Stimulated activated CD8-positive, alpha-beta memory T cell treated with anti-CD3 and anti-CD28 coated beads, Interleukin-15, amount 100 ng/mL, for 1 hour (primary cell): ENCODE results near the gene CTPS1.

Source experiments
- DNase-seq: peaks from one replicate; pipeline ENCODE4 v3.0.0-alpha.2; 2020; ENCODE audit warnings: low read depth

CTPS1 gene

DNA sequence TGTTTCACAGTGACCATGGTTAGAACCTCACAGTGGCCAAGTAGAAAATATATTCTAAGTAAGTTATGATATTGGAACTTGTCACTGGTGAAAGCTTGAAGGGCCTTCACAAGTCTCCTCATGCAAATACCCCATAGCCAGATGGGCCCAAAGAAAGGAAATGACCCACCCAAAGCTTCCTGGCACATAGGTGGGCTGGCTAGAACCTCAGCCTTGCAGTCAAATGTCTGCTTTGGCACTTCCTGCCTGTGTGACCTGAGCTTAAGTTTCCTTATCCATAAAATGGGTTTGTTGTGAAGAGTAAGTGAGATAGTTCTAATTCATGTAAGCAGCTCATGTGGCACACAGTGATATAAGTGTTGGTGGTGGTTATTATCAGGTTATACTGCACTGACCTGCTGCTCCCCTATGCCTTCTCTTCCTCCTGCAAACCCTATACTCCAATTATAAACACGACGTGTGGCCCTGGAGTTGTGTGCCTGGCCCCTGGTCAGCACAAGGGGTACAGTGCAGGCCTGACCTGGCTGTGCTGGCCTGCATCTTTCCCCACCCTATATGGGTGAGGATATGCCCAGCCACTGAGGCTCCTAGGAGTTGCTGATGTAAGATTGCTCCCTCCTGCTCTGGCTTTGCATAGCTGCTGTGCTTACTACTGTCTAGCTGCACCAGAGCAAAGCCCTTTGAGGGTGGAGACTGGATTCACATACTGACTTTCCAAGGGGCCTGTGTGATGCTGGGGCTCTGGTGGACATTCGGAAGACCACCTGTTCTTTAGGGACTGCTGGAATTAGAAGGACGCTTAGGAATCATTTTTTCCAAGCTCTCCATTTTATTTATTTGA is 46.7 kb downstream of the CTPS1 start:
- DNase-seq = no peak

DNA sequence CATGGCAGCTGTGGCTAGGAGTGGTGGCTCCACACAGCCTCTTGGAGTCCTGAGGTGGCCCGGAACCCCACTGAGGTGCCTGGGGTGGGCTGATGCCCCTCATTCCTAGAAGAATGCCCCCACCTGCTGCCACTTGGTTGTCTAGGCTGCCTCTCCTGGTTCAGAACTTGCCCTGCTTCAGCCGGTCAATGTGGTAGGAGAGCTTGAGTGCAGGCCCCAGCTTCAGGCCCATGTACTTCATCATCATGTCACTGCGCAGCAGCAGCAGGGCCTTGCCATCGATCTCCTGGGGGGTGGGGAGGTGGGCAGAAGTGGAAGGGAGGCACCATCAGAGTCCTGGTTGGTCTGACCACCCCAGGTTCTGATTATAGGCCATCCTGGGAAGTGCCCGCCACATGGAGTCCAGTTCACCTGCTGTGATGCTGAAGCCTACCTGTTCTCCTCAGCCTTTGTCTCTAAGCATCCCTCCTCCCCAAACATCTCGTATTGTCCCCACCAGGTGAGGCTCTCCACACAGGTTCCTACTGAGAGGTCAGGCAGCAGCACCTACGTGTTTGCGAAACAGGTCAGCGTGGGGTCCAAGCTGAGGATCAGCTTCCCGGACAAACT is 48.6 kb downstream of the CTPS1 start:
- DNase-seq = no peak

DNA sequence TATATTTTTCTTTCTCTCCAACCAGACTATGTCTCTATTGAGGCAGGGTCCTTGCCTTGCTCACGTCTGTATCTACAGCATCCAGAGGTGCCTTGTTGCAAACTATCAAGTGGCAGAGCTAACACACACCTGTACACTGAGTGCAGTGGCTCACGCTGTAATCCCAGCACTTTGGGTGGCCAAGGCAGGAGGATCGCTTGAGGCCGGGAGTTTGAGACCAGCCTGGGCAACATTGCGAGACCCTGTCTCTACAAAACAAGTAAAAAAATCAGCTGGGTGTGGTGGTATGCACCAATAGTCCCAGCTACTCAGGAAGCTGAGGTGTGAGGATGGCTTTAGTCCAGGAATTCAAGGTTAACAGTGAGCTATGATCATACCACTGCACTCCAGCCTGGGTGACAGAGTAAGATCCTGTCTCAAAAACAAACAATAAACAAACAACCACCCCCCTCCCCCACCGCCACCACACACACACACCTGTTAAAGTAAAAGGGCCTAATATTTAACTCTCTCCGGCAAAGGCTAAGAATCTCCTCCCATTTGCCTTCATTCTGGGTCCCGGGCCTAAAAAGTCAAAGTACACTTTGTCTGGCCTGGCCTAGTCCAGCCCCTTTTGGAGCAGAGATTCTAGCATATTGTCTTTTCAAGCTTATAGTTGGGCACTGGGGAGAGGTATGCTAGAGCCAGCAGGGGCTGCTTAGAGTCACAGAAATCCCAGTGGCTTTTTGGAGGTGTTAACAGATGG is 51.5 kb downstream of the CTPS1 start:
- DNase-seq = no peak

DNA sequence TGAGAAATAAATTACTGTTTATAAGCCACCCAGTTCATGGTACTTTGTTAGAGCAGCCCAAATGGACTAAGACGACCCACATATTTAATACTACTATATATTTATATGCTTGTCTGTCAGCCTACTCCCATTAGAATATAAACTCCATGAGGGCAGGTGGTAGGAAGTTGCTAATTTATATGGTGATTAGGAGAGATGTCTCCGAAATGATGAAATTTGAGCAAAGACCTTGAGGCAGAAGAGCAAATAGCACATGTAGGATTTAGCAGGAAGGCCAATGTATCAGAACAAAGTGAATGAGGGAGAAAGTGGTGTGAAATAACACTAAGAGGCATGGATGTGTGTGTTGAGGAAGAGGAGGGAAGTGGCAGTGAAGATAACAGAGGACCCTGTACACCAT is 52.7 kb downstream of the CTPS1 start:
- DNase-seq = no peak

DNA sequence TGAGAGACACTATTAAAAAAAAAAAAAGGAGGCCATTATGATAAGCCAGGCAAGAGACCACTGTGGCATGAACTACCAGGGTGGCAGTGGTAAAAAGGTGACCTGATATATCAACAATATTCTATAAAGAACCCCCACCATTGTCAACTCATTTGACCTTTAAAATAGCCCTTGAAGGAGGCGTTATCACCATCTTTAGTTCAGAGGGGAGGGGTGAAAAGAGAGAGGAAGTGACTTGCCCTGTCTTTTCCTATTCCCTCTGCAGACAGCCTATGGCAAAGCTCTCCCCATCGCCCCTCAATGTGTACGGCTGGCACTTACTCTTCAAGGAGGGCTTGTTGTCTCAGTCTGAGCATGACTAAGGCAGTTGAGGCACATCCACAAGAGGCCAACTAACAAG is 53.8 kb downstream of the CTPS1 start:
- DNase-seq = no peak

DNA sequence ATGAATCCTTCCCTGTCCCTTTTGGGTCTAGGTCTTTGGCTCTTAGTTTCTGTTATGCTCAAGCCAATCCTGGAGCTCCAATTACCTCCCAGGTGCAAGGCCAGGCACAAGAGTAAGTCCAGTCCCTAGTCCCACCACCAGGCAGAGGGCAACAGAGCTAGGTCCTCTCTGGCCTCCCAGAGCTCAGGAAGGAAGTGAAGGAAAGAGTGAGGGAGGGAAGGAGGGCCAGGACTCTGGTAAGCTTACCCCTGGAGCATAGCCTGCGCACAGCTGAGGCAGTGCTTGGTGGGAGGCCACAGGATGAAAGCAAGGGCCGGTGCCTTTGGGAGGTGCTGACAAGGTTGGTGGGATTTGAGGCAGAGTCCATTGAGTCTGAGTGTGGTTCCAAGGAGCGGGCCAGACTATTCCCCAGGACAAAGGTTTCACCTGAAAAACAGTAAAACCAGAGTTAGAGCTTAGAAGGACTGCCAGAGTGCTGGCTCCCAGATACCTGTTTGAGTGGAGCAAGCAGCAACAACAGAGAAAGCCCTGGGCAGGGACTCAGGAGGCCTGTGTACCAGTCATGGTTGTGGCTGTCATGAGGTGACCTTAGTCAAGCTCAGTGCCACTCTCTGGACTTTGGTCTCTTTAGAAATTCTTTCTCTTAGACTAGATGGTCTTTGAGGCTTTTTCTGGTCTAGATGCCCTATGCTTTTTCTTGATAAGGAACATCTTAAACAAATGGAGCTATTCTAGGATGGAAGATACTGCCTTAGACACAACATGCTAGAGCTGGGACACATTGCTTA is 57.8 kb downstream of the CTPS1 start:
- no peak for DNase-seq

DNA sequence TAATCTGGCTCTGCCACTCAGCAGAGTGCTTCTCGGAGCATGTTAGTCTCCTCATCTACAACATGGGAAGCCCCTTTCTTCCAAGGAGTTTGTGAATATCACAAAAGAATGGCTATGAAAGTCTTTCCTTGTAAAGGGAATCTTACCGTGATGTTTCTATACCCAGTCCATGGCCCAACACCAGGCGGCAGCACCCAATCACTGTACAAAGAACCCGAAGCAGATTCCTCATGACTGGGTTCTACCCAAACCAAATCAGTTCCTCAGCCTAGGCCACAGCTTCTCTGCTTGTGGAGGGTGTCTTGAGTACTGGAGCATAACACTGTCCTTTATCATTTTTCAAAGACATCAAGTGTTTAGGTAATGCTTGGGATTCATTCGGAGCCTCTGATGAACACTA is 58.6 kb downstream of the CTPS1 start:
- no peak for DNase-seq

DNA sequence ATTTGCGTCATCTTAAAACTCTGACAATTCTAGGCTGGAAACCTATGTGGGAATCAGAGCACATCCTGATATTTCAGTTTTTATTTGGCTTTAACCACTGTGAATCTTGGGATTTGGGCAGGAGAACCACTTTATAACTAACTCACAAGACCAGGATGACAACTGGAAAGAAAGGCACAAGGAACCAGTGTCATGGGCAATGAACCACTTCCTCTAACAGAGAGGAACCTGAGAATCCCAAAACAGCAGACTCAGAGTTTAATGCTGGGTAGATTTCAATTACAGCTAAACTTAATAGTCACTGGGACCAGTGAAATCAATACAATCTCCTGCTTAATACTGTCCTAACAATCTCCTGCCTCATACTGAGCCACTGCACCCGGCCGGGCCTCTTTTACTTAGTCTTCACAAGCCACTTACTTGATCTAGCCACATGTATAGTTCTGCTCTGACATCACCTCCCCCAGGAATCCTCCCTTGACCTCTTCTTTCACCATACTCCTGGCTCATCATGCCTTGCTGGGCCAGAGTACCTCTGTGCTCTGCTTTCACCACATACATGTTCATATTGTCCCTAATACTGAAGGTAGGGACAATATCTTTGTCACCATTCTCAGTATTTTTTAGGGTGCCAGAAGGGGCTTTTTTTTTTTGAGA is 62.2 kb downstream of the CTPS1 start:
- no peak for DNase-seq

DNA sequence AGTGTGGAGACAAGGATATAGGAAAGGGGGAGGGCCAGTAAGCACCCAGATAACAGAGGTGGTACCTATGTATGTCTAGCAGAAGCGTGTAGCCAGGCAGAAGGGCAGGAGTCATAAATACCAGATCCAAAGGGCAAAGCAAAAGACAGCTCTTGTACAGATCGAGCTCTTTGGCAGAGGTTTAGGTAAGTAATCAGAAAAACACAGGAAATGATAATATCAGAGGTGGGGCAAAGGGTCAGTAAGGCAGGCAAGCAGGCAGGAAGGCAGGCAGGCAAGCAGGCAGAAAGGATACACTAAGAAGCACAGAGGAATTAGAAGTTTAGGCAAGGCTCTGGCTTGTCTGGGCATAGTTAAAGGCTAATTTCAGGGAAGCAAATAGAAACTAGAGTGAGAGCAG is 64.7 kb downstream of the CTPS1 start:
- no peak for DNase-seq

DNA sequence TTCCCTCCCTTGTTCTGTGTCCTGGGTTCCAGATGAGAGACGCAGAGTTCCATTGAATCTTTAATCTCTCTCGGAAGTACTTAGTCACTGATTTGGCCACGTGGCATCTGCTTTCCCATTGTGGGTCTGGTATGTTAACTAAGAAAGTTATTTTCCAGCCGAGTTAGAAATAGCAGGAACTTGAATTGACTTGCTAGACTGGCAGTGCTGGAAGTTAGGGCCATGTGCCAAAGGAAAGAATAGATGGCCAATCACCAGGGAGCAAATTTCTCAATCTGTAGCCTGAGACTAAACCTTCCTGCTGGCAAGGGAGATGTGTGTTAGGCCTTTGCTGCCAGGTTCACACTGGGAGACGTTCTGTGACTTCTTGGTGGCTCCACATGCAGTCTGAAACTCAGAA is 66.2 kb downstream of the CTPS1 start:
- DNase-seq = no peak

DNA sequence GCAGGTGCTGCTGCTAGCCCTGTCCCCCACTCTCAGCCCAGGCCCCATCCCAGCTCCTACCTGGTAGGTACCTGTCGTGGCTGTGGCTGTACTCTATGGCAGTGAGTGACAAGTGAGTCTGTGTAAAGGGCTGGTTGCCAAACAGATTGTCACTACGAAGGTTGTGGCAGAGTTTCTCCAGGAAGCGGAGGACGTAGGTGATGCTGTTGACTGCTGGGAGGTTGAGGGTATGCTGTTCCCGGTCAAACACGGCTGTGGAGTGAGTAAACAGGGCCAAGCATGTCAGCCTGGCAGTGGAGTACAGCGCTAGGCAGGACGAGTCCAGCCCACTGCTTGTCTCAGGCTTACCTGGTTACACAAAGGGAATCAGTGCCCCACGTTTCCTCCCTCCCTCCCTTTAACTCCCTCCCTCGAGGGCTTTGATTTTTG is 66.9 kb downstream of the CTPS1 start:
- DNase-seq = no peak

DNA sequence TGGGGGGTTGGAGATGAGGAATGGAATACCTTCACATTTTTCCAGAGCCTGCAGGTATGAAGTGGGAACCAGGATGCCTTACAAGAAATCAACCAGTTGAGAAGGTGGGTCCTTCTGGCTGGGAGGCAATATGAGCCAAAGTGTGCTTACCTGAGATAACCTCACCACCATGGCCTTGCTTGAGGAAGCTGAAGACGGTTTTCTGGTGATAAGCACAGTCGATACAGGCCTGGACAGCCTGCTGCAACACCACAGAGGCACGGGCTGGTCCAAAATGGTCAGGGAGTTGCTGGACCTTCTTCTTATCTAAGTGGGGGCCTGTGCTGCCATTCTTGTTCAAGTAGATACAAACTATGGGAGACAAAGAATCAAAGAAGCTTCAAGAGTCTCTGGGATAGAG is 69.0 kb downstream of the CTPS1 start:
- DNase-seq = no peak

DNA sequence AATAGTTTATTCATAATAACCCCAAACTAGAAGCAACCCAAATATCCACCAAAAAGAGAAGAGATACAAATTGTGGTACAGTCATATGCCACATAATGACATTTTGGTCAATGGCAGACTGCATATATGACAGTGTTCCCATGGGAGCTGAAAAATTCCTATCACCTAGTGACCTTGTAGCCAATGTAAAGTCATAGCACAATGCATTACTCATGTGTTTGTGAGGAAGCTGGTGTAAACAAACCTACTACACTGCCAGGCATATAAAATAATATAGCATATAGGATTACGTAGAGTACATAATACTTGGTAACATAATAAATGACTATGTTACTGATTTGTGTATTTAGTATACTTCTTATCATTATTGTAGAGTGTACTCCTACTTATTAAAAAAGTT is 71.5 kb downstream of the CTPS1 start:
- DNase-seq = no peak

DNA sequence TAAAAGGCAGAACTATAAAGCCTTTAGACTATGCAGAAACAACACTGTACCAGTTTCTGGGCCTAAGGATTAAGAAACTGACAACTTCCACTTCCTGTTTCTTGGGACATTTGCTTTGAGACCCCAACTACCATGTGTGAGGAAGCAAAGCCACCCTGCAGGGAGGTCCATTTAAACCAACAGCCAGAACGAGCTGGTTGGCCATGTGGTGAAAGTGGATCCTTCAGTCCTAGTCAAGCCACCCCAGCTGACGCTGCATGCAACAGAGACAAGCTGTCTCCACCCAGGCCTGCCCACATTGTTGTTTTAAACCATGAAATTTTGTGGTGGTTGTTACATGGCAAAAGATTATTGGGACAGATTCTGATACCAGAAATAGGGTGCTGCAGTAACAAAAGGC is 73.8 kb downstream of the CTPS1 start:
- DNase-seq = no peak

DNA sequence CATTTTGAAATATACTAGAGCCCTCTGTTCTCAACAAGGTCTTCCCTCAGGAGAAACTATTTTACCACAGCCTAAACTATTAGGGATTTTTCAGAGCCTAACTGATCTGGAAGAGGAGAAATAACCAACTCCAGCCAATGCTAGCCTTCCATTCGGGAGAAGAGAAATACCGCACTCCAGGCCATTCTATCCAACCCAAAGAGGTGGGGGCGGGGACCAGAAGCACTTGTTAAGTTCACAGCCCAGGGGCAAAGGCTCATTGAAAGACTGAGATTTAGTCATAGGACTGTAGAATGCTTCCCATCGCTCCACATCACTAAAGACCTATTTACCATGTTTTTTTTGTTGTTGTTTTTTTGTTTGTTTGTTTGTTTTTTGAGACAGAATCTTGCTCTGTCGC is 77.4 kb downstream of the CTPS1 start:
- DNase-seq = no peak
